Measurements from ENCODE around the gene POLR2A. TPM values are rescaled to one million over a fixed set of nuclear protein-coding genes. Genes with fewer than 3 reads are reported as not detected.

POLR2A gene
- total RNA-seq, 1 donor from 2014 or later, result 175 TPM

GRCh38 chr17:7490144-7490543 is 6.0 kb downstream of the POLR2A start:
- H3K4me3 Mint-ChIP-seq, result peak overlapping the region; percentile 28

GRCh38 chr17:7491583-7491982 is 7.4 kb downstream of the POLR2A start:
- Mint-ChIP-seq H3K4me3 (peak overlapping the region; percentile 26), H3K36me3 (peaks cover 43% of the 10 kb centered on the region), H3K27ac (peak overlapping the region; percentile 62), H3K9me3 (no peaks in the 10 kb centered on the region), H3K27me3 (no peaks in the 10 kb centered on the region), H3K4me1 (ENCODE audit: unreplicated experiment) (peaks cover 56% of the 10 kb centered on the region)
- no peak for DNase-seq (ENCODE audit: extremely low spot score, unreplicated experiment)
- TF ChIP-seq CTCF (conservative IDR thresholded peaks at IDR 0.05), result no peak

More at GRCh38 chr17:7490144-7490543, 6.0 kb downstream of the POLR2A start:
- no peak for DNase-seq (ENCODE audit: extremely low spot score, unreplicated experiment)
- Mint-ChIP-seq H3K36me3 (peaks cover 37% of the 10 kb centered on the region), H3K27ac (no peak overlapping the region), H3K4me1 (ENCODE audit: unreplicated experiment) (peaks cover 63% of the 10 kb centered on the region), H3K27me3 (no peaks in the 10 kb centered on the region), H3K9me3 (no peaks in the 10 kb centered on the region)
- TF ChIP-seq CTCF (conservative IDR thresholded peaks at IDR 0.05), result no peak

GRCh38 chr17:7493941-7494340 is 9.8 kb downstream of the POLR2A start:
- peaks cover 41% of the 10 kb centered on the region for H3K4me1 Mint-ChIP-seq (ENCODE audit: unreplicated experiment)
- no peak overlapping the region for H3K27ac Mint-ChIP-seq
- H3K27me3 Mint-ChIP-seq, result no peaks in the 10 kb centered on the region
- no peaks in the 10 kb centered on the region for H3K9me3 Mint-ChIP-seq
- DNase-seq (ENCODE audit: extremely low spot score, unreplicated experiment), result no peak
- TF ChIP-seq CTCF (conservative IDR thresholded peaks at IDR 0.05), result no peak
- H3K36me3 Mint-ChIP-seq, result peaks cover 44% of the 10 kb centered on the region
- H3K4me3 Mint-ChIP-seq, result no peak overlapping the region

- peaks cover 26% of the 10 kb centered on the region for H3K4me1 Mint-ChIP-seq (ENCODE audit: unreplicated experiment)
- DNase-seq (ENCODE audit: extremely low spot score, unreplicated experiment), result no peak
- H3K9me3 Mint-ChIP-seq, result no peaks in the 10 kb centered on the region
- H3K27ac Mint-ChIP-seq, result peak overlapping the region; percentile 83
- TF ChIP-seq CTCF (conservative IDR thresholded peaks at IDR 0.05), result no peak
- H3K27me3 Mint-ChIP-seq, result no peaks in the 10 kb centered on the region
- no peak overlapping the region for H3K4me3 Mint-ChIP-seq
- peaks cover 45% of the 10 kb centered on the region for H3K36me3 Mint-ChIP-seq
These were observed 11.8 kb downstream of the POLR2A start for GRCh38 chr17:7495906-7496434.

GRCh38 chr17:7496470-7497183 is 12.5 kb downstream of the POLR2A start:
- H3K4me1 Mint-ChIP-seq (ENCODE audit: unreplicated experiment), result peaks cover 22% of the 10 kb centered on the region
- no peak for DNase-seq (ENCODE audit: extremely low spot score, unreplicated experiment)
- TF ChIP-seq CTCF (conservative IDR thresholded peaks at IDR 0.05), result no peak
- no peak overlapping the region for H3K4me3 Mint-ChIP-seq
- peak overlapping the region; percentile 83 for H3K27ac Mint-ChIP-seq
- H3K9me3 Mint-ChIP-seq, result no peaks in the 10 kb centered on the region
- H3K36me3 Mint-ChIP-seq, result peaks cover 48% of the 10 kb centered on the region
- no peaks in the 10 kb centered on the region for H3K27me3 Mint-ChIP-seq
